Superior temporal gyrus (tissue), 1 donor: ENCODE results near the gene QRSL1.
"Not testable (repeated sequence)": the region's sequence is repeated elsewhere in the genome, so short reads cannot be mapped to it uniquely, and the experiment has no call there.

Experiments used
- DNase-seq: peaks from one replicate; pipeline ENCODE4 v3.0.0-alpha.2; 2016; ENCODE audit errors: extremely low spot score

Gene QRSL1

GRCh38 chr6:106623039-106623438, 6.3 kb upstream of the QRSL1 start:
- DNase-seq = no peak

DNA sequence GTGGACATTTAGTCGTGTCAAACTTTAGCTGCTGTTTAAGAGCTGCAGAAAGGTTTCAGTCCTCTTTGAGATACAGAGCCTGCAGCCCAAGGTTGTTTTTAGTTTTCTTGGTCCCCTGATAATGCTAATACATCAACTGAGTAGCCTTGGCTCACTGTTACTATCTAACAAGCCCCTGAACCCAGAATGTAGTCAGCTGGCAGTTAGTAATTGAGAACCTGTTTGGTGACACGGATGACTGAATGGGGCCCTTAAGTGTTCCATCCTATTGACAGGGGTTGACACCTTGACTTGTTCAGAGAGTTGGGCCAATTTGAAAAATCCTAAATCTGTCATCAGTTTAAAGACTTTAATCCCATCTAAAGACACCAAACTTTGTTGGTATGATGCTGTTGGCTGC, 2.9 kb upstream of the QRSL1 start:
- DNase-seq = no peak

GRCh38 chr6:106627760-106628159, 1.6 kb upstream of the QRSL1 start:
- not testable (repeated sequence) for DNase-seq

- peak; percentile 61 for DNase-seq
Measured at GRCh38 chr6:106628658-106629102, 698 bp upstream of the QRSL1 start.

DNA sequence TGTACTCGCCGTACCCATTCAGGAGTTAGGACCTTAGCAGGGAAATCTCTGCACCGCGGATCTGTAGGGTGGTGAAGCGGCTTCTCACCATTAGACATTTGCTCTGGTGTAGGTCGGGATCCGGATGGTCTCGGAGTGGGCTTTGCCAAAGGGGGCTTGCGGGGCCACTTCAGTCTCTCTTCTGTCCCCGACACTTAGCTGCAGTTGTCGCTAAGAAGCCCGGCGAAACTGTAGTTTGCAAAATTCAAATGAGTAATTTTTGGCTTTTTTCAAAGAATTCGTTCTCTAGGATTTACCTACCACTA, 433 bp downstream of the QRSL1 start:
- DNase-seq = no peak

DNA sequence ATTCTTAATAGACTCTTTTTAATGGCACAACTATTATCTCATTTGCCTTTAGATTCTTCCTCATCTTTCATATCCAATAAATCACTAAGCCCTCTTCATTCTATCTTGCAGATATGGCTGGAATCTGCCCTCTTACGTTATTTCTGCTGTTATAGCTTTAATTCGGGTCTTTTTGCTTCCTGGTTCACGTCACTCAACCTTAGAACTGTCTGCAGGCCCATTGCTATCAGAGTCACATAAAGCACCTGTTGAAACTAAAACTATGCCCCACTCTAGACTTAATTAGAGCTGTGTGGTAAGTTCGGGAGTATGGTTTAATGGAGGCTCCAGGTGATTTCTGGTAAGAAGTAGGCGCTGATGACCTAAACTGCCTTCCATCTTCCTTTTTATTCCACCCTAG, 988 bp downstream of the QRSL1 start:
- DNase-seq = no peak

- no peak for DNase-seq
Measured at GRCh38 chr6:106631346-106631745, 2.0 kb downstream of the QRSL1 start.

DNA sequence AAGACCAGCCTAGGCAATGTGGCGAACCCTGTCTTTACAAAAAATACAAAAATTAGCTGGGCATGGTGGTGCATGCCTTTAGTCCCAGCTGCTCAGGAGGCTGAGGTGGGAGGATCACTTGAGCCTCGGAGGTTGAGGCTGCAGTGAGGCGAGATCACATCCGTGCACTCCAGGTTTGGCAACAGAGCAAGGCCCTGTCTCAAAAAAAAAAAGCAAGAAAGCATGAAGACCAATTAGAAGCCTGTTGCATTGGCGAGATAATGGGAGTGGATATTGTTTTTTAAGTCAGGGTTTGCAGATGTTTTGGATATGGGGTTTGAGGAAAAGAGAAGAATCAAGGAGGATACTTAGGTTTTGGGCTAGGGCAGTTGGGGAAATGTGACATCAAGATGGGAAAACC, 5.2 kb downstream of the QRSL1 start:
- DNase-seq = no peak

GRCh38 chr6:106637051-106637716, 7.8 kb downstream of the QRSL1 start:
- DNase-seq = no peak

GRCh38 chr6:106637717-106638341, 8.5 kb downstream of the QRSL1 start:
- DNase-seq = no peak

DNA sequence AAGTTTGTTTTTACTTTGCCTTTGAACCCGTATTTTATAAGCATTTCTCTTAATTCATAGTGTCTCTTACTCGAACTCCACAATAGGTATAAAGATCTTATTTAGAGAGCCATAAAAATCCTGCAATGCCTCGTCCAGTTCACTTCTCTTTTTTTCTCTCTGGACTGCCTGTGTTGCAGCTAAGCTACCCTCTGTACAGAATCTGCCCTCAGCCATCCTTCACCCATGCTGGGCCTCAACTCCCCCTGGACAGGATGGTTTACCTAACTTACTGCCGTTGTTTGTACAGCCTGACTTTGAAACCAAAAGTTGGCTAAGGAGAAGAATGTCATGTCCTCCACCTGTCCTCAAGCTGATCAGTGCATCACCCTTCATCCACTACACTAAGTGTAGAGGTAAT, 10.4 kb downstream of the QRSL1 start:
- no peak for DNase-seq

DNA sequence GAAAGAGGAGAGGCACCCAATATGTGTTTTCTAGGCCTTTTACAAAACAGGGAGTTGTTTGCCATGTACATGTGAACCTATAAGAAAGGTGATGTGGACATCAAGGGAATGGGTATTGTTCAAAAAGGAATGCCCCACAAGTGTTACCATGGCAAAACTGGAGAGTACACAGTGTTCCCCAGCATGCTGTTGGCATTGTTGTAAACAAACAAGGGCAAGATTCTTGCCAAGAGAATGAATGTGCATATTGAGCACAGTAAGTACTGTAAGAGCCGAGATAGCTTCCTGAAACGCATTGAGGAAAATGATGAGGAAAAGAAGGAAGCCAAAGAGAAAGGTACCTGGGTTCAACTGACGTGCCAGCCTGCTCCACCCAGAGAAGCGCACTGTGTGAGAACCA, 13.1 kb downstream of the QRSL1 start:
- DNase-seq = peak; percentile 20

- no peak for DNase-seq
Measured at GRCh38 chr6:106643061-106643460, 13.7 kb downstream of the QRSL1 start.

DNA sequence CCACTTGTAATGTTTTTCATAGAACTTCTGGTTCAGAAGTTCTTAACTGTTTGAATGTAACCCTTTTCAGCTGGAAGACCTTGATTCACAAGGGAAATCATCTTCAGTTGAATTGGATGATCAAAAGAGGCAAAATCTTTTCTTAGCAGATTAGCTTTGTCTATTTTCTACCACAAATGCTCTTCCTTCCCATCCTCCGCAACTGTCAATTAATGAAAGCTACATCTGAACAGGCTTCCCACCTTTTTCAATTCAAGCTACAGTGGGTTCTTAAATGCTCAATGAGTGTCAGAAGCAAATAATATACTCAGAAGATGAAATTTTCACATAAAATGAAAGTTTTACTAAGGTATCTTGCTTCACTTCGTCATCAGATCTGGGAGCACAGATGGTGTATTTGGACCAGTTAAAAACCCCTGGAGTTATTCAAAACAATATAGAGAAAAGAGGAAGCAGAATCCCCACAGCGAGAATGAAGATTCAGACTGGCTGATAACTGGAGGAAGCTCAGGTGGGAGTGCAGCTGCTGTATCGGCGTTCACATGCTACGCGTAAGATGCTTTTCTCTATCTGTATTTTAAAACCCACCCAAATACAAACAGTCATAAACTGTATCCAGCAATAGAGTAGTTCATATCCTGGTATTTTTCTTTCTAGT, 19.4 kb downstream of the QRSL1 start:
- no peak for DNase-seq

DNA sequence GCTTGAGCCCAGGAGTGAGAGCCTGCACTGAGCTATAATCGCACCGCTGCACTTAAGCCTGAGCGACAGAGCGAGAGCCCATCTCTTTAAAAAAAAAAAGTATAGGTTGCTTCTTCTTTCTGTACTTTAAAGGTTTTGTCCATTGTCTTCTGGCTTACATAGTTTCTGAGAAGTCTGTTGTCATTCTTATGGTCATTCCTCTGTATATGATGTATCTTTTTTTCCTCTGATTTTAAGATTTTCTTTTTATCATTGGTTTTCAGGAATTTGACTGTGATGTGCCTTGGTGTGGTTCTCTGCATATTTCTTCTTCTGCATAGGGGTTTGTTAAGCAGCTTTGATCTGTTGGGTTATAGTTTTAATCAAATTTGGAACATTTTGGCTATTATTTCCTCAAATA, 29.1 kb downstream of the QRSL1 start:
- no peak for DNase-seq

DNA sequence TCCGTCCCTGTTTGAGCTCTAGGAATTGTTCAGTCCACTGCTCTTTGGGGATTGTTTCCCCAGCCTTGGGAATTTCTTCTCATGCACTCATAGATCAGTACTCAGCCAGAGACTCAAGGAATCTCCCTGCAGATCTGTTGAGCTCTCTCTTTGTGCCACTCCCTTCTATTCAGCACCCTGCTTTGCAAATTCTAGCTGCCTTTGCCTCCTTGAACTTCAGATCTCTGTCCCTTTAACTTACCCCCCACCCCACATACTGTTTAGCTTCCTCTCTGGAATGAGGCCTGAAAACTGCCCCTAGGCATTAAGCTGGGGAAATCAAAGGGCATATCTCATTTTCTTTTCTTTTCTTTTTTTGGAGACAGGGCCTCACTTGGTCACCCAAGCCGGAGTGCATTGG, 30.5 kb downstream of the QRSL1 start:
- no peak for DNase-seq

DNA sequence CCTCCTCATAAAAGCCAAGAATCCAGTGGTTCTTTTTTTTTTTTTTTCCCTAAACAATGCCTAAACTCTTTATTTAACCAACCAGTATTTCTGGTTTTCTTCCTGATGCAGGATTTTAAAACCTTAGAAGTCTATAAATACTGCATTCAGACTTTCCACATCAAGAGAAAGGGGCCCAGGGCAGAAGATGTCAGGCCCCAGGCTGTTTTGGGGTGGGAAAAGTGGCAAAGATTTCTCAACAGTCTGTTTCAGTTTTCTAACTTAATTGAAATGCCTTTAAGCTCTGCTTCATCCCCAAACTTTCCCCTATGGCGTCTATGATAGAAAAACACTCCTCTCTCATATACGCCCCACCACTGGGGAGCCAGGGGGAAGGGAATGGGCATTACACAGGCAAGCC, 33.1 kb downstream of the QRSL1 start:
- DNase-seq = no peak

DNA sequence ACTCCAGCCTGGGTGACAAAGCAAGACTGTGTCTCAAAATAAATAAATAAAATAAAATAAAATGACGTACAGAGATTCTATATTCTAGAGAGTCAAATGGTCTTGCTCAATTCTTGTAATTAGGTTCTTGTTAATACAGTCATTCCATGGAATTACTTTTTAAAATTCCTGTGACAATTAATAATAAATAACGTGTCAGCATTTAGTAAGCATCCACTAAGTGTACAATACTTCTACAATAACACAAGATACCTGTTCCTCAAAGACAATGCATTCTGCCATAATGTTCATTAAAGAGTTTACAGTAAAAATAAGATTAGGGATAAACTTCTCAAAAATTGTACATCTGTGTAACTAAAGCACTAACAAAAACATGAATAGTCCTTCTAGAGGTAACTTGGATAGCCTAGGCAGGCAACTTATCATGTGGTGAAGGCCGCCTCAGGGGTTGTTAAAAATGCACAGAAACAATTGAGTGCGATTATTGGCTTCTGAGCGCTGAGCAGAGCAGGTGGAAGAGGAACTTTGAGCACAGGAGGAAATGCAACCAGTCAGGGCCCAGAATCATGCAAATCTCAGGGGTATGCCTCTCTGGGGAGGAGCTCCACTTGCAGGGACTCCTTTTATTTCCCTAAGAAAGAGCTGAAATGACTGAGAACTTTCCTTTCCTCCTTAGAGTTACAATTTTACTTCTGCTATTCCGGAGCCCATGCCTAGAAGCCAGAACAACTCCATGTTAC, 37.1 kb downstream of the QRSL1 start:
- DNase-seq = no peak

DNA sequence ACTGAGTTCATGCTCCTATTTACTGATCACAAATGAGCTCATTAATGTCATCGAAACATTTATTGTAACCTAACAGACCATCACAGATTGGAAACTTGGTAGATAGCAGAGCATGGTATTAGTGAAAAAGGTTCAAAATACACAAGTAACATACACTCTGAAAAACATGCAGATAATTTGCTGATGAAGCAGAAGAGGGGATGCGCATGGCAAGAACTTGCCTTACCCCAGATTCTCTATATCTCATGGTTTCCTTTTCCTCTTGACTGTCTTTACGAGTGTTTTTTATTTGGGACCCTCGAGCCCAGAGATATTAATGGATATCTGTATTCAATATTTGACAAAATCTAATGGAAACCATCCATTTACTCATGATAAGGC, 37.6 kb downstream of the QRSL1 start:
- DNase-seq = no peak

- DNase-seq = no peak
Measured at GRCh38 chr6:106670236-106670635, 40.9 kb downstream of the QRSL1 start.

- no peak for DNase-seq
Measured at GRCh38 chr6:106671651-106672050, 42.3 kb downstream of the QRSL1 start.

DNA sequence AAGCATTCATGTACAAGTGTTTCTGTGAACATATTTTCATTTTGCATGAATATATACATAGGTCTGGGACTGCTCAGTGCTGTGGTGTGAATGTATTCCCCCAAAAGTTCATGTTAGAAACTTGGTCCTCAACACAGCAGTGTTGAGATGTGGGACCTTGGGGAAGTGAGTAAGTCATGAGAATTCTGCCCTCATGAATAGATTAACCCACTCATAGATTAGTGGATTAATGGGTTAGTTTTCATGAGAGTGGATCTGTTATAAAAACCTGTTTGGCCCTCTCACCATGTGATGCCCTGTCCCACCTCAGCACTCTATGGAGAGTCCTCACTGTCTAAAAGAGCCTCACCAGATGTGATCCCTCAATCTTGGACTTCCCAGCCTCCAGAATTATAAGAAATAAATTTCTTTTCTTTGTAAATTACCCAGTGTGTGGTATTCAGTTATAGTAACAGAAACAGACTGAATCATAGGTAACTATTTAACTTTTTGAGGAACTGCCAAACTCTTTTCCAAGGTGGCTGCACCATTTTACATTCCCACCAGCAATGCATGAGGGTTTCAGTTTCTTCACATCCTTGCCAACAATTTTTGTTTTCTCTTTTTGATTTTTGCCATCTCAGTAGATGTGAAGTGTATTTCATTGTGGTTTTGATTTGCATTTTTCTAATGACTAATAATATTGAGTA, 45.3 kb downstream of the QRSL1 start:
- DNase-seq = no peak
